Activated CD4-positive, alpha-beta memory T cell treated with anti-CD3 and anti-CD28 coated beads for 36 hours (primary cell): ENCODE results near the gene TLE1. TPM values are rescaled to one million over a fixed set of nuclear protein-coding genes. Genes with fewer than 3 reads are reported as not detected.

Source experiments
- CTCF ChIA-PET: fragments of 350-600 bp; sonication (Branson Sonifier 250); formaldehyde crosslinking; loops from one replicate; lab custom pipeline; 2021; ENCODE audit warnings: antibody characterized with exemption, inconsistent platforms; lab: Charles Lee
- POLR2A ChIA-PET: fragments of 350-600 bp; sonication (Branson Sonifier 250); formaldehyde crosslinking; loops from one replicate; lab custom pipeline; 2021; ENCODE audit warnings: antibody characterized with exemption; lab: Charles Lee
- DNase-seq: peaks from one replicate; pipeline ENCODE4 v3.0.0-alpha.2; 2020
- H3K27ac Mint-ChIP-seq: one replicate; pipeline ENCODE4 v1.8.0; 2021; ENCODE audit warnings: mixed read lengths
- H3K27me3 Mint-ChIP-seq: one replicate; pipeline ENCODE4 v1.8.0; 2021; ENCODE audit warnings: mixed read lengths
- H3K36me3 Mint-ChIP-seq: one replicate; pipeline ENCODE4 v1.8.0; 2021; ENCODE audit warnings: mixed read lengths
- H3K4me1 Mint-ChIP-seq: one replicate; pipeline ENCODE4 v1.8.0; 2021; ENCODE audit warnings: low read depth, mixed read lengths
- H3K4me3 Mint-ChIP-seq: one replicate; pipeline ENCODE4 v1.8.0; 2021; ENCODE audit warnings: mild to moderate bottlenecking, mixed read lengths
- H3K9me3 Mint-ChIP-seq: one replicate; pipeline ENCODE4 v1.8.0; 2021; ENCODE audit warnings: mixed read lengths
- intact Hi-C: fragments of 100-400 bp; cut with micrococcal nuclease; formaldehyde crosslinking; loops from one replicate; pipeline ENCODE4 v1.15.1; 2023
- total RNA-seq, 2 experiments: library from RNA; stranded (reverse); gene quantifications; one replicate each; pipeline ENCODE4 v1.2.3, GENCODE V29; 2021

The TLE1 gene
- total RNA-seq, 2 experiments from 2014 or later = 0.17 to 0.22 TPM

DNA sequence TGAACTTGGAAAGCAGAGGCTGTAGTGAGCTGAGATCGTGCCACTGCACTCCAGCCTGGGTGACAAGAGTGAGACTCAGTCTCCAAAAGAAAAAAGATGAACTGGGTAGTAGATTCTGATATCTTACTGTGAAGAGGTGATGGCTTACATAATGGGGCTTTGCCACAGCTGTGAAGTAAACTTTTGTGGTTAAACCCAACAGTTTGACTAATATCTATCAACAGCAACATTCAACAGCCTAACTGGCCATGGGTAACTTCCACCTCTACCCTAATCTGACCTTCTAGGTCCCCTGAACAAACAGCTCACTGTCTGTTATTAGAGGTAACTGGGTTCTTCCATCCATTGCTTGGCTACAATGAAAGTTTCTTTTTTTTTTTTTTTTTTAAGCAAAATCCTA lies 52.1 kb downstream of the TLE1 start:
- Mint-ChIP-seq H3K36me3 (no peaks in the 10 kb centered on the region), H3K27me3 (no peaks in the 10 kb centered on the region), H3K9me3 (no peaks in the 10 kb centered on the region), H3K4me3 (no peak overlapping the region), H3K4me1 (no peaks in the 10 kb centered on the region), H3K27ac (no peak overlapping the region)
- CTCF ChIA-PET = no interaction called here
- POLR2A ChIA-PET = no interaction called here
- DNase-seq = no peak
- intact Hi-C loops = no loop called here

DNA sequence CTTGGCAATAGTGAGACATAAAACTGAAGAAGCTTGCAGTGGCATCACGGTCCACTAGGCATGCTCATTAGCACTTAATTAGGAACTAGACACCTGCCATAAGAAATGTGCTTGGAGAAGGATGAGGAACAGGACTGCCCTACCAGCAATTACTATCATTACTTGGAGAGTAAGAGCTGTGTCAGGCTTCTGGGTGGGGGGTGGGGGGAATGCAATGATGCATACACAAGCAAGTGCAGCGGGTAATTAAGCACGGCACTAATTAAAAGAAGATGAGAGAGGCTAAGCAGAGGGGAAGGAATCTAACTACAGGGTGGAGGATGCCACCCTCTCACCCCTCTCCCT lies 53.1 kb downstream of the TLE1 start:
- CTCF ChIA-PET = no interaction called here
- intact Hi-C loops = no loop called here
- no peak for DNase-seq
- Mint-ChIP-seq H3K9me3 (no peaks in the 10 kb centered on the region), H3K4me1 (no peaks in the 10 kb centered on the region), H3K4me3 (no peak overlapping the region), H3K36me3 (no peaks in the 10 kb centered on the region), H3K27ac (no peak overlapping the region), H3K27me3 (no peaks in the 10 kb centered on the region)
- POLR2A ChIA-PET = no interaction called here

DNA sequence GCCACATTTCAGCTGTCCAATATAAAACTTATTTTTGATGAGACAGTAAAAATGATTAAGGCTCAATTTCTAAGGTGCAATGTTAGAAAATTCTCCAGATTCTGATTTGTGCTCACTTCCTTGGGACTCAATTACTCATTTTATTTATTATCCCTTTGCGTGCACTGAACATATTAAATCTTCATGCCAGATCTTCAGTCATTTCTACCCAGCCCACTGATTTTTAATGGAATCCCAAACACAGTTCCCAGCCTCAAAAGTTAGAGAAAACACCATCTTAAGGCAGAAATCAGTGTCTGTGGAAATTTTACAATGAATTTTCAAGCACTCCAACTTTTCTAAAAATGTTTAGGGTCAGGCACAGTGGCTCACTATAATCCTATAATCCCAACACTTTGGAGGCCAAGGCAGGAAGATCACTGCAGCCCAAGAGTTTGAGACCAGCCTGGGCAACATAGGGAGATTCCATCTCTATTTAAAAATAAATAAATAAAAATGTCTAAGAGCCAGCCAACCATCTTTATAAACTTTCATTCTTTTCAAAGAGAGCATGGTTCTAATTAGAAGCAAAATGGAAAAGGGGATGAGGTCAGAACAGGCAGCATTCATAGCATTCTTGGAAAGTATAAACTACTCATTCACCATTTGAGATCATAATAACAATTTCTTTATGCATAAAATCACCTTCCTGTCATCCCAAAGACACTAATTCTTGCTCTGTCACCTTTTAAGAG lies 53.7 kb downstream of the TLE1 start:
- CTCF ChIA-PET = no interaction called here
- POLR2A ChIA-PET = no interaction called here
- no peak overlapping the region for H3K27ac Mint-ChIP-seq
- no peaks in the 10 kb centered on the region for H3K4me1 Mint-ChIP-seq
- H3K9me3 Mint-ChIP-seq = no peaks in the 10 kb centered on the region
- no peak overlapping the region for H3K4me3 Mint-ChIP-seq
- no peaks in the 10 kb centered on the region for H3K27me3 Mint-ChIP-seq
- no peak for DNase-seq
- no peaks in the 10 kb centered on the region for H3K36me3 Mint-ChIP-seq
- intact Hi-C loops = no loop called here

DNA sequence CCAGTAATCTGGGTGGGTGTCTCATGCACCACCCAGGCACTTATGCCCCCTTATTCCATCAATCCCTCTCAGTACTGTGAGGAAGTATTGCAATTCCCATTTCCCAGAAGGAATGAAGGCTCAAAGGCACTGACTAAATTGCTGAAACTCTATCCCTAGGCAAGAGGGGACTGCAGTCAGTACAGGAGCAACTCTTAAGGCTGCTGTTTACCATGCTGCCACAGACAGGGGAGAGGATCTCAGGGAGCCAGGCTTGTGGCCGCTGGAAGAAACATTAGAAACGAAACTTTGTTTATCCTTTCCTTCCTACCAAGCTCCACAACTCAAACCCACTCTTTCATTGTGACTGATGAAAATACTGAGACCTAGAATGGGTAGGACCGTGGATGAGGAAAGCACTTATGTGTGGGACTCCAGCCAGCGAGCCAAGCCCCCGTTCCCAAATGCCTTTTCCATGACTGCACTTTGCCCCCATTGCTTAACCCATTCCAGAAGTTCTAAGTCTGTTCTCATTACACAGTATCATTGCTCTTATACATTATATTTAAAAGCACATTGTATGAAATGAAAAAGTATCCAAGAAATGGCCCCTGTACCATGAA lies 54.3 kb downstream of the TLE1 start:
- H3K27ac Mint-ChIP-seq = no peak overlapping the region
- ChIA-PET CTCF (no interaction called here), POLR2A (no interaction called here)
- DNase-seq = no peak
- no peaks in the 10 kb centered on the region for H3K4me1 Mint-ChIP-seq
- intact Hi-C loops = no loop called here
- no peaks in the 10 kb centered on the region for H3K27me3 Mint-ChIP-seq
- no peak overlapping the region for H3K4me3 Mint-ChIP-seq
- H3K36me3 Mint-ChIP-seq = no peaks in the 10 kb centered on the region
- no peaks in the 10 kb centered on the region for H3K9me3 Mint-ChIP-seq

DNA sequence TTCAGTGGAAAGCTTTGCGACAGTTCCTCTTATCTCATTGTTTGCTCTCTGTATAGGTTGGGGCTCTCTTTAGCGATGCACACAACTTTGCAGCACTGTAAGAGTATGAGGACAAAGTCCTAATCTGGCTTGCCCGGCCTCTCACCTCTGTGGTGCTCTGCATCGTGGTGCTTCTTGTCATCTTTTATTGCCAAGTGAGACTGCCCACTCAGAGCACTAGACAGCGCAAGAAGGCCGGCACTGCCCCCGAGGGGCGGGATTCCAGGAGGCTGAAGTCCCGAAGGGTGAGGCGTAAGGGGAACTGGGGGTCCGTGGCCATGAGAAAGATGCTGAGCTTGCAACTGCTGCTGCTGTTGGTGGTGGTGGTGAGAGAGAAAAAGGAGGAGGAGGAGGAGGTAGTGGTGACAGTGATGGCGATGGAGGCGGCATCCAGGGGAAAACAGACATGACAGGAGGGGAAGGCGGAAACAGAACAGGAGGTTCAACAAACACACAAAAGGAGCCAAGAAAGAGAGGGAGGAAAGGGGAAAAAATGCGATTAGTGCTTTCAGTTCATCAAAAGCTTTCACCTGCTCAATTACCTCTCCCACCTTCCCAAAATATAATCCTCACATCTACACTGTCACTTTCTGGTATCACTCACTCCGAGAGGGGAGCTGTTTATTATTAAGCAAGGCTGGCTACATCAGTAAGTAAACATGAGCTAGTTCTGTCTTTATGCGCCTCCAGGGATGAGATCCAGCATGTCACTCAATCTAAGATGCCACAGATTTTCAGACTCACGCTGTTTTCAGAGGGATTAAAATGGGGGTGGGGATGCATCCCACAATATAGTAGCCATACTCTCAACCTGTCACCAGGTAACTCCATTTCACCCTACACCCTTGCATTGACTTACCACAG lies 55.1 kb downstream of the TLE1 start:
- Mint-ChIP-seq H3K4me3 (no peak overlapping the region), H3K36me3 (no peaks in the 10 kb centered on the region), H3K4me1 (no peaks in the 10 kb centered on the region), H3K9me3 (no peaks in the 10 kb centered on the region), H3K27ac (no peak overlapping the region), H3K27me3 (no peaks in the 10 kb centered on the region)
- POLR2A ChIA-PET = no interaction called here
- DNase-seq = no peak
- CTCF ChIA-PET = no interaction called here
- intact Hi-C loops = no loop called here

DNA sequence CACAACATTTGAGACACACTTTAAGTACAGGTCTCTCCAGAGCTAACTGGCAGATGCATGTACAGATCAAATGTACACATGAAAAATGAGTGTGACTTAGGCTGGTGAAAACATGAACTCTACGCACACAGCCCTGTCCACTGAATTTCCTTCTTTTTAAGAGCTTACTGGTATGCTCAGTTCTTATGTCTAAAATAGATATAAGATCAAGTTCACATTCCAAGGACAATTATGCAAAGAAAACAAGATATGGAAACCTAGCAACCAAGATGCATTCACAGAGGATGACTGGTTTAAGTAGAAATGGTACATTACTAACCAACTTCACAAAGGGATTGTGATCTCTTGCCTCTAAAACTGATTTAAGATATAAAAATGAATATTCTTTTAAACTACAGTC lies 56.7 kb downstream of the TLE1 start:
- intact Hi-C loops = no loop called here
- no peak overlapping the region for H3K27ac Mint-ChIP-seq
- no peaks in the 10 kb centered on the region for H3K4me1 Mint-ChIP-seq
- ChIA-PET CTCF (interaction anchor here (0.7 kb wide), 1 partner anchor 493 kb away, joined by 3 read pairs; no protein-coding TSS in a partner anchor), POLR2A (interaction anchor here (0.6 kb wide), 1 partner anchor 11 kb away, joined by 3 read pairs; no protein-coding TSS in a partner anchor)
- no peaks in the 10 kb centered on the region for H3K36me3 Mint-ChIP-seq
- no peak for DNase-seq
- H3K9me3 Mint-ChIP-seq = no peaks in the 10 kb centered on the region
- no peak overlapping the region for H3K4me3 Mint-ChIP-seq
- H3K27me3 Mint-ChIP-seq = no peaks in the 10 kb centered on the region

DNA sequence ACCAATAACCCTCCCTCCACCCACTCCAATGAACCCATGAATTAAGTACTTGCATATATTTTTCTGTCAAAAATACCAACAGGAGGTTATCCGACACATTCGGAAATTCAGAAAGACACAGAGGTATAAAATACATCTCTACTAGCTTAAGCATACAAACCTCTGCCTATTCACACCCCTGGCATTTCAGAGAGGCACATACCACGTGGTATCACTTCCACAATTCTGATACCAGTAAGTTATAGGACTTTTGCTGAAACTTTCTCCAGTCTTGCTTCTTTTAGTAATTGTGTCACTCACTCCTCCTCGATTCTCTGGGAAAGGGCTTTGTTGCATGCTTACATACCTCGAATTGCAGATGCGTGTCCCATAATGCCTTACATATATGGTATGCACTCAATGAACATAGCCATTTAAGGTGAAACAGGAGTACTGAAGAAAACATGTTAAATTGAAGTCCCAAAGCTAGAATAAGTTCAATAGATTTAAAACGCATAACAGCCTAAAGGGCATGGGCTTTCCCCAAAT lies 58.1 kb downstream of the TLE1 start:
- ChIA-PET CTCF (no interaction called here), POLR2A (no interaction called here)
- Mint-ChIP-seq H3K9me3 (no peaks in the 10 kb centered on the region), H3K27ac (no peak overlapping the region), H3K36me3 (no peaks in the 10 kb centered on the region), H3K4me3 (no peak overlapping the region), H3K27me3 (no peaks in the 10 kb centered on the region), H3K4me1 (no peaks in the 10 kb centered on the region)
- no peak for DNase-seq
- intact Hi-C loops = no loop called here

DNA sequence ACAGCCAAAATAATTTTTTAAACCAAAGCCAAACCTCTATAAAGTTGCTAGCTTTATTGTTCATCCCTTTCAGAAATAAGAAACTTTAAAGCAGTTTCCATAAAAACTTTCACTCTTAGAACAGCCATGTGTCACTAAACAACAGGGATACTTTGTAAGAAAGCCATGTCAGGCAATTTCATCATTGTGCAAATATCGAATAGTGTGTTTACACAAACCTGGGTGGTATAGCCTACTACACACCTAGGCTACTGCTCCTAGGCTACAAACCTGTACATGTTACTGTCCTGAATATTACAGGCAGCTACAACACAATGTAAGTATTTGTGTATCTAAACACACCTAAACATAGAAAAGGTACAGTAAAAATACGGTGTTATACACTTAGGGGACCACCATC lies 59.9 kb downstream of the TLE1 start:
- H3K36me3 Mint-ChIP-seq = no peaks in the 10 kb centered on the region
- H3K4me1 Mint-ChIP-seq = no peaks in the 10 kb centered on the region
- H3K9me3 Mint-ChIP-seq = no peaks in the 10 kb centered on the region
- intact Hi-C loops = no loop called here
- no peak overlapping the region for H3K4me3 Mint-ChIP-seq
- DNase-seq = no peak
- POLR2A ChIA-PET = no interaction called here
- CTCF ChIA-PET = no interaction called here
- H3K27me3 Mint-ChIP-seq = no peaks in the 10 kb centered on the region
- H3K27ac Mint-ChIP-seq = no peak overlapping the region

DNA sequence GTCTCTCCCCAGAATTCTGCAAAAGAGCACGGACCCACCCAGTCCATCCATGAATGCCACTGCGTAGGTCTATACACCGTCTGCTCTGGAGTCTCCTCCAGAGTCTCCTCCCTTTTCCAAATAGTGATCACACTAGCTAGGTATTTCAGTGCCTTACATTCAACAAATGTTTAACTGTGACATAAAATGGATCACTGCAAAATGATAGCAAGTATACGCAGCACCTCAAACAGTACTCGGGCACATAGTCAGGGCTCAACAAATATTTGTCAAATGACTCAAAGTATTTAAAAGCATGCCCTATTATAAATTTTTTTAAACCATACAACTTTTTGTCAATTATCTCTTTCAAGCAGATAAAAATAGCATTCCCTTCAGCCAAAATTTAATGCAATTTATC lies 60.5 kb downstream of the TLE1 start:
- POLR2A ChIA-PET = no interaction called here
- CTCF ChIA-PET = no interaction called here
- Mint-ChIP-seq H3K4me1 (no peaks in the 10 kb centered on the region), H3K27me3 (no peaks in the 10 kb centered on the region), H3K27ac (no peak overlapping the region), H3K36me3 (no peaks in the 10 kb centered on the region), H3K4me3 (no peak overlapping the region), H3K9me3 (no peaks in the 10 kb centered on the region)
- intact Hi-C loops = no loop called here
- no peak for DNase-seq

DNA sequence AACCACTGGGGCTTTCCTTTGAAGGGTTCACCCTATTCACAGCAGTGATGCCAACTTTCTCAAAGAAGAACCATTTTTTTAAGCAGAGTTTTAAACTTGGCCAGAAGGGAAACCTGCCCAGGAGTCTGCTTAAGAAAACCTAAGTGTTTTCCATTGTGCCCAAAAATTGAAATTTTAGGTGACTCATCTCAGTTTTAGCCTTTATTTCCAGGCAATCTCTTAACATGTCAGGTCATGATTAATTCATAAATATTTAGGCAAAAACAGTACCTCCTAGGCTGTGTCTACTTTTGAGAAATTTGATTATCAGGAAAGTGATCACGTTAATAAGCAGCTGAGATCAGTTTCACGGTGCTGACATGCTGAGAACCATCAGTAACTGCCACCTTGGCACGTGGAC lies 61.9 kb downstream of the TLE1 start:
- CTCF ChIA-PET = no interaction called here

DNA sequence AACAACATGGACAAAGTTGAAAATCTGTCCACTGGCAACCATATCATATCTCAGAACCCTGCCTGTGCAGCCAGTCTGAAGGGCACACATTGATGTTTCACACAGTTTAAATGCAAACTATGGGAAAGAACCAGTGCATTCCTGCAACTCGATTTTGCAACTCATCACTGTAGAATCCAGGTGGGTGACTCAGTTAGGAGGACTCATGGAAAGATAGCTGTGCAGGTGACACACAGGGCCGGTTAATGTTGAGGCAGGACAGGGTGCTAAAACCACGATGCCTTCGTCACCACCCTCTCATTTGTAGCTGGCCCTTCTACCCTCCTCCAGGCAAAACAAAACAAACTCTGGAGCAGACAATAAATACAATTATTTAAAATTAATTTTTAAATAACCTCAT lies 62.8 kb downstream of the TLE1 start:
- Mint-ChIP-seq H3K27me3 (no peaks in the 10 kb centered on the region), H3K27ac (no peak overlapping the region), H3K4me3 (no peak overlapping the region), H3K9me3 (no peaks in the 10 kb centered on the region), H3K4me1 (no peaks in the 10 kb centered on the region), H3K36me3 (no peaks in the 10 kb centered on the region)
- DNase-seq = no peak
- intact Hi-C loops = no loop called here
- CTCF ChIA-PET = no interaction called here
- POLR2A ChIA-PET = no interaction called here

More for the DNA sequence above, 61.9 kb downstream of the TLE1 start:
- POLR2A ChIA-PET = no interaction called here
- DNase-seq = no peak
- Mint-ChIP-seq H3K27ac (no peak overlapping the region), H3K27me3 (no peaks in the 10 kb centered on the region), H3K4me1 (no peaks in the 10 kb centered on the region), H3K36me3 (no peaks in the 10 kb centered on the region), H3K9me3 (no peaks in the 10 kb centered on the region), H3K4me3 (no peak overlapping the region)
- intact Hi-C loops = no loop called here

DNA sequence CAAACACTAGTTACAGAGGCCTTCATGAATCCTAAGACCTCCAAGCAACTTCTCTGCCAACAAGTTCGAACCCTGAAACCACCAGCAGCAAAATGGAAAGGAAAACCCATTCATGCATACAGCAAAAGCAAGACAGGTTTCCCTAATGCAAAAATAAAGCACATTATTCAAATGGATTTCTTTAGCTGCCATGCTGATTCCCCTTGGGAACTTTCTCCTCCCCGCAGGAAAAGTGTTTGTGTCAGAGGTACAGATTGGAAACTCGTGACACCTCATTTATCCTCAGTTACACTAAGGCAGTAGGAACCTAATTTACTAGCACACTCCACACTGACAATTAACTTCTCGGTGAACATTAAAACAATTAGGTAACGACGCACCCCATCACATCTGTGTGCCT lies 63.4 kb downstream of the TLE1 start:
- intact Hi-C loops = no loop called here
- no peaks in the 10 kb centered on the region for H3K36me3 Mint-ChIP-seq
- CTCF ChIA-PET = no interaction called here
- DNase-seq = no peak
- H3K4me3 Mint-ChIP-seq = no peak overlapping the region
- no peaks in the 10 kb centered on the region for H3K27me3 Mint-ChIP-seq
- H3K27ac Mint-ChIP-seq = no peak overlapping the region
- H3K9me3 Mint-ChIP-seq = no peaks in the 10 kb centered on the region
- no peaks in the 10 kb centered on the region for H3K4me1 Mint-ChIP-seq
- POLR2A ChIA-PET = no interaction called here
